ENCODE results near the gene PPARG.

- TF ChIP-seq POLR2A (IDR thresholded peaks at IDR 0.05) (no peak), CTCF (IDR thresholded peaks at IDR 0.05) (no peak), POLR2AphosphoS5 (IDR thresholded peaks at IDR 0.05) (no peak)
Observed at GRCh38 chr3:12384451-12385233, 95.8 kb downstream of the PPARG start.

Measured in sigmoid colon (tissue), 4 donors.